HG02852 (cell line): ENCODE measurements around the gene NPLOC4.
"Not testable (repeated sequence)": the region's sequence is repeated elsewhere in the genome, so short reads cannot be mapped to it uniquely, and the experiment has no call there.

Source experiments
- ATAC-seq: cut with Tn5 transposase; IDR thresholded peaks from one replicate; pipeline ENCODE4 v1.9.1; 2021; ENCODE audit warnings: mild to moderate bottlenecking, moderate library complexity; ENCODE audit not compliant: unreplicated experiment

The NPLOC4 gene

GRCh38 chr17:81535480-81536298 is 101.2 kb downstream of the NPLOC4 start:
- ATAC-seq: no peak

DNA sequence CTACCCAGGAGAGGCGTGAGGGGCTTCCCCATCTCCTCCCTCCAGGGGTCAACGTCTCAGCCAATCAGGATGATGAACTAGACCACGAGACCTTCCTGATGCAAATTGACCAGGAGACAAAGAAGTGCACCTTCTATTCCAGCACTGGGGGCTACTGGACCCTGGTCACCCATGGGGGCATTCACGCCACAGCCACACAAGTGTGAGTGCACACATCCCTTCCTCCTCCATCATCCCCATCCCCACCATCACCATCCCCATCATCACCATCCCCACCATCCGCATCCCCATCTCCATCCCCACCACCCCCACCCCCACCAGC is 101.9 kb downstream of the NPLOC4 start:
- no peak for ATAC-seq

- no peak for ATAC-seq
These were observed 102.5 kb downstream of the NPLOC4 start for GRCh38 chr17:81534157-81535006.

GRCh38 chr17:81533339-81534141 is 103.4 kb downstream of the NPLOC4 start:
- ATAC-seq: no peak

DNA sequence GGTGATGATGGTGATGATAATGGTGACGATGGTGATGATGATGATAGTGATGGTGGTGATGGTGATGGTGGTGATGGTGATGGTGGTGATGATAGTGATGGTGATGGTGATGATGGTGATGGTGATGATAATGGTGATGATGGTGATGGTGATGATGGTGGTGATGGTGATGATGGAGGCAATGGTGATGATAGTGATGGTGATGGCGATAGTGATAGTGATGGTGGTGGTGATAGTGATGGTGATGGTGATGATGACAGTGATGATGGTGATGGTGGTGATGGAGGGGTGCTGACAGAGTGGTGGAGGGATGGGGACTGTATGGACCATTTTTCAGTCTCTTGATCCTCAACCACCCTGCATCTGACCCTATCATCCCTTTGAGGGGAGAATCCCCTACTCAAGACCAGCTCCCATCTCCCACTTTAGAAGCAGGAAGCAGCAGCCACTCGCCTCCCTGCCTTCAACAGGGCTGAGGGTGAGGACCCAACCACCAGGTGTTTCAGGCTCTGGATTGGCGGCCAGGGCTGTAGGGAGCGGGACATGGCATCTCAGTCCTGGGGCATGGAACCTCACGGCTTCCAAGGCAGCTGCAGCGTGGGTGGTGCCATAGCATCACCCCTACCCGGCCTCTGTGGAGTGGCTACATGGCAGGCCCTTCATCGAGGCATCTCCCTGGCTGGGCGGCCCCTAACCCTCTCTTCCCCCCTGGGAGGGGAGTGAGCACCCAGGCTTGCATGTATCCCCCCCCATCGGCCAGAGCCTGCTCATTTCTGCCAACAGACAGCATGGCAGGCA is 104.2 kb downstream of the NPLOC4 start:
- ATAC-seq: no peak

GRCh38 chr17:81531998-81532404 is 104.9 kb downstream of the NPLOC4 start:
- not testable (repeated sequence) for ATAC-seq

- not testable (repeated sequence) for ATAC-seq
These were observed 105.9 kb downstream of the NPLOC4 start for GRCh38 chr17:81531013-81531412.

GRCh38 chr17:81529437-81529803 is 107.5 kb downstream of the NPLOC4 start:
- no peak for ATAC-seq

DNA sequence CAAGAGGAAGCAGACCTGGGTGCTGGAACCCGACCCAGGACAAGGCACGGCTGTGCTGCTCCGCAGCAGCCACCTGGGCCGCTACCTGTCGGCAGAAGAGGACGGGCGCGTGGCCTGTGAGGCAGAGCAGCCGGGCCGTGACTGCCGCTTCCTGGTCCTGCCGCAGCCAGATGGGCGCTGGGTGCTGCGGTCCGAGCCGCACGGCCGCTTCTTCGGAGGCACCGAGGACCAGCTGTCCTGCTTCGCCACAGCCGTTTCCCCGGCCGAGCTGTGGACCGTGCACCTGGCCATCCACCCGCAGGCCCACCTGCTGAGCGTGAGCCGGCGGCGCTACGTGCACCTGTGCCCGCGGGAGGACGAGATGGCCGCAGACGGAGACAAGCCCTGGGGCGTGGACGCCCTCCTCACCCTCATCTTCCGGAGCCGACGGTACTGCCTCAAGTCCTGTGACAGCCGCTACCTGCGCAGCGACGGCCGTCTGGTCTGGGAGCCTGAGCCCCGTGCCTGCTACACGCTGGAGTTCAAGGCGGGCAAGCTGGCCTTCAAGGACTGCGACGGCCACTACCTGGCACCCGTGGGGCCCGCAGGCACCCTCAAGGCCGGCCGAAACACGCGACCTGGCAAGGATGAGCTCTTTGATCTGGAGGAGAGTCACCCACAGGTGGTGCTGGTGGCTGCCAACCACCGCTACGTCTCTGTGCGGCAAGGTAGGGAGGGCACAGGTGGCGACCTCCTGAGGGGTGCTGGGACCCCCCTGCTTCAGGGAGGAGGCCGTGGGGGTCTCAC is 108.1 kb downstream of the NPLOC4 start:
- no peak for ATAC-seq

GRCh38 chr17:81528384-81528650 is 108.6 kb downstream of the NPLOC4 start:
- no peak for ATAC-seq

- ATAC-seq: no peak
These were observed 109.1 kb downstream of the NPLOC4 start, which contains the start of gene FSCN2 for GRCh38 chr17:81527591-81528383. Gene FSCN2 (plus strand): TSS chr17:81528377. CDS start chr17:81528532, 155 bp downstream.

- ATAC-seq: no peak
These were observed 110.0 kb downstream of the NPLOC4 start for GRCh38 chr17:81526662-81527571.

DNA sequence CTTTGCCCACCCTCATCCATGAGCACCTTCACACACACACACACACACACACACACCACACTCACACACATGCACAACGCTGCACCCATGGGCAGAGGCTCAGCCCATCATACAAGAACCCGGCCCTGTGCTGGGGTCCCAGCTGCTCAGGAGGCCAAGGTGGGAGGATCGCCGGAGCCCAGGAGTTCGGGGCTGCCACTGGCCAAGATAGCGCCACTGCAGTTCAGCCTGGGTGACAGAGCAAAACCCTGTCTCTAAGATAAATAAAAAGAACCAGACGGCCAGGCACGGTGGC is 112.1 kb downstream of the NPLOC4 start:
- ATAC-seq: no peak

- no peak for ATAC-seq
These were observed 112.7 kb downstream of the NPLOC4 start for GRCh38 chr17:81524039-81524864.

DNA sequence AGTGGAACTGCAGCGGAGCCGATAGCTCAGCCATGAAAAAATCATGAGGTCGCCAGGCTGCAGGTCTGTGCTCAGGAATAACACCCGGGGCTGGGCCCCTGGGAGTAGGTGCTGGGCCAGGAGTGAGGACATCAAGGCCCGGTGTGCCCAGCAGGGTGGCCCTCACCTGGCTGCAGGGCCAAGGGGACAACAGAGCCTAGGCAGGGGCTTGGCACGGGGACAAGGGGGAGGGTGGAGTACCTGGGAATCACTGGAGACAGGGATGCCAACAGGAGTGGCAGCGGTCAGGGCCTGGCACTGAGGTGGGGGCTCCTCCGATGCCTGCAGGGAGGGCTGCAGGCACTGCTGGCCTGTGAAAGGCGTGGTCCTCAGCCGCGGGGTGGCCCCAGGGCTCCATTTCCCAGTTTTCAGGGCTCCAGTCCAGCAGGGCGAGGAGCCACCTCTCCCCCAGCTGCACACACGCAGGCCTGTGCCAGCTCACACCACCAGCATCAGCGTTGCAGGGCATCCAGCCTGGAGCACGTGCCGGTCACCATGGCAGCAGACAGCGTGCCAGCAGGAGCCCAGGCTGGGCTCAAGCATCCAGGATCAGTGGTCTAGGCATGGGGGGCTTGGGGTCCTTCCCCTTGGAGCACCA is 113.4 kb downstream of the NPLOC4 start:
- ATAC-seq: no peak

DNA sequence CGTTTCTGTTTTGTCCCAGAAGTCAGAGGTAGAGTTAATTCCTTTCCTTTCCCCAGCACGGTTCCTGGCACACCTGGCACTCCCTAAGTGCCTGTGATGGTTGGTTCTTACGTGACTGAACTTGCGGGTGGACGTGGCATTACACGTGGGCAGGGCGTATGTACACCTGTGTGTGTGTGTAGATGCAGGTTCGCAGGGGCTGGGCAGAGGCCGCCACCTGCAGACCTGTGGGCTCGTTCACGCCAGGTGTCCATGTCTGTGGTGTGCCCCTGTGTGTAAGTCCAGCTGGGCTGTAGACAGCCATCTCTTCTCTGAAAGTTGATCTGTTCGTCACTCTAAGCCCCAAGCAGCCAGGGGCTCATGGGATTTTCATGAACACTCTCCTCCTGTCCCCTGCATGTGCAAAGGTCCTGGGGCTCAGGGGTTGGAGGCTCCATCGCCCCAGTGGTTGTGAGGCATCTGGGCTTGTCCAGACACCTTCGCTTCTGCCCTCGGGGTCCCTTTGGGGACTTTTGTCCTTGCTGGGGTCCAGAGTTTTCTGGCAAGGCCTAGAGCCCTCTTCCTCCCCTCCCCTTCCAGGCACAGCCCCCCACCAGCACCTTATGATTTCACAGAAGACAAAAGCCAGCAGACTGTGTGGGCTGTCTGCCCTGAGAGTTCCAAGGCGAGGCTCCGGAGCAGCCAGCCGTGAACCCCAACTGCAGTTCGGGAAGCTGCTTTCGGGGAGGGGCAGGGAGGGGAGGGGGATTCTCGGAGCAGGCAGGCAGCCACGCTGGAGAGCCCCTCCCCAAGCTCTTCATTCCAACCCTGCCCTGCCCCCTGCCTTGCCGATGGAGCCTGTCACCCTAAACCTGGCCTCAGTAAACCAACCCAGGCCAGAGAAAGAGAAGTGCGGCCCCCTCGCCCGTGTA is 114.2 kb downstream of the NPLOC4 start:
- ATAC-seq: no peak
